ENCODE measurements around the gene AKAP8L.

AKAP8L gene

GRCh38 chr19:15432629-15433518 is 14.1 kb upstream of the AKAP8L start:
- DNase-seq, result peak; percentile 96

DNA sequence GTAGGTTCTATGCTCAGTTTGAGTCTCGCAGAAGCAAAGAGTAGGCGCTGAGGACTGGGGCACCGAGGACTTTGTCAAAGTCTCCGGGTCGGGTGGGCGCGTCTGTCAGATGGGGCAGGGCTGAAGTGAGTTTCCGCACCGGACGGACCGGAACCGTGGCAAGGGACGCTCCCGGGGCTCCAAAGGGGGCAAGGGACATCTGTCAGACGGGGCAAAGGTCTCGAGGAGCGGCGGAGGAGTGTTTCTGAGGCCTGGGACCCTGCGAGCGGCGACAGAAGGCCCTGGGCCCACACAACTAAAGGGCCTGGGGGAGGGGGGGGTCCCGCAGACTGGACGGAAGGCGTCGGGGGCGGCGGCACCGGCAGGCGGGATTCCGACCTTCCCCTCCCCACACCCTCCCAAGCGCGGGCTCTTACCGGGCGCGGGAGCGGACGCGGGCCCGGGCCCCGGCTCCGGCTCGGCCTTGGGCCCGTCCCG is 13.3 kb upstream of the AKAP8L start:
- peak; percentile 21 for DNase-seq

- no peak for DNase-seq
Observed at GRCh38 chr19:15431396-15432017, 12.7 kb upstream of the AKAP8L start.

- no peak for DNase-seq
Observed at GRCh38 chr19:15430526-15431120, 11.8 kb upstream of the AKAP8L start.

- DNase-seq, result no peak
Observed at GRCh38 chr19:15429825-15430467, 11.2 kb upstream of the AKAP8L start.

DNA sequence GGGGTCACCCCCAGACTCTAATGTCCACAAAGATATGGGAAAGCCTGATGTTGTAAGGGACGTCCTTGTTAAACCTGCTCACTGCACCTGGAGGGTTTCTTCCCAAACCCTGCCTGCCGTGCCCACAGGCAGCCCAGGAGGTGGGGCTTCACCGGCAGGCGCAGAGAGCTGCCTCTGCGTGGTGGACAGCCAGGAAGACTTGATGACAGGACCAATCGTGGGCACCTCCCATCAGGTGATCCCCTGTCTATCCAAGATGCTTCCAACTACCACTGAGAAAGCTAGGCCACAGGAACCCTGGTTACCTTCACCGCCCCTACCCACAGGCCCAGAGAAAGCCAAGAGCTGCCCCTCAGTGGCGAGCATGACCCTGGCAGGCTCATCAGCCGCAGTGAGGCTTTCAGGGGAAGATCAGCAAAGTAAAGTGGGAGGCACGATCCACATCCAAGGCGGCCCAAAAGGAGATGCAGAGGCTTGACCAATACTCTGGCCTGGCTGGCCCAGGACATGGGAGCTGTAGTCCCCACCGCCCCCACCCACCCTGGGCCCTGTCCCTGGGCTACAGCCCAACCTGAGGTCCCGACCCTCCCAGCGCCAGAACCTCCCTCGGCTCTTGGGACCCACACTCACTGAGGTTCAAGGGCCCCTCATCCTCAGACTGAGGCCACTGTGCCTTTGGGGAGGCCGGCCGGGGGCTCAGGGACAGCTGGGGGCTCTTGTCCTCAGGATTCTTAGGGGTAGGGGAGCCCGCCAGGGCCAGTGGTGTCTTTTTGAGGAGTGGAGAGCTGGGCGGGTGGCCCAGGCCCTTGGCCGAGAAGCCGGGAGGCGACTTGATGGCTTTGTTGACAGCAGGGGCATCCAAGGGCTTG is 10.4 kb upstream of the AKAP8L start:
- DNase-seq, result no peak

GRCh38 chr19:15427991-15428471 is 9.2 kb upstream of the AKAP8L start:
- no peak for DNase-seq

DNA sequence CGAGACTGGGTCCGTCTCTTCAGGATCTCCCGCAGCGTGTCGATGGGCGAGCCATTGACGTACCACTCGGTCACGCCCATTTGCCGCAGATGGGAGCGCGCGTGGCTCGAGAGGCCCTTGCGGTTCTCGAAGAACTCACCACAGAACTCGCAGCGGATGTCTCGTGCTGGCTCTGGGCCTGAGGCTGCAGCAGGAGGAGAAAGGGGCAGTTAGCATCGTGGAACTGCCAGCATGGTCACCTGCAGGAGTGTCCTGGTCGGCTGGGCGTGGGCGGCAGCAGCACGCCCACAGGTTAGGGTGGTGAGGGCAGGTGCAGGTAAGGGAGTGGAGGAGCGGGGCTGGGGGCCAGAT is 8.5 kb upstream of the AKAP8L start:
- no peak for DNase-seq

DNA sequence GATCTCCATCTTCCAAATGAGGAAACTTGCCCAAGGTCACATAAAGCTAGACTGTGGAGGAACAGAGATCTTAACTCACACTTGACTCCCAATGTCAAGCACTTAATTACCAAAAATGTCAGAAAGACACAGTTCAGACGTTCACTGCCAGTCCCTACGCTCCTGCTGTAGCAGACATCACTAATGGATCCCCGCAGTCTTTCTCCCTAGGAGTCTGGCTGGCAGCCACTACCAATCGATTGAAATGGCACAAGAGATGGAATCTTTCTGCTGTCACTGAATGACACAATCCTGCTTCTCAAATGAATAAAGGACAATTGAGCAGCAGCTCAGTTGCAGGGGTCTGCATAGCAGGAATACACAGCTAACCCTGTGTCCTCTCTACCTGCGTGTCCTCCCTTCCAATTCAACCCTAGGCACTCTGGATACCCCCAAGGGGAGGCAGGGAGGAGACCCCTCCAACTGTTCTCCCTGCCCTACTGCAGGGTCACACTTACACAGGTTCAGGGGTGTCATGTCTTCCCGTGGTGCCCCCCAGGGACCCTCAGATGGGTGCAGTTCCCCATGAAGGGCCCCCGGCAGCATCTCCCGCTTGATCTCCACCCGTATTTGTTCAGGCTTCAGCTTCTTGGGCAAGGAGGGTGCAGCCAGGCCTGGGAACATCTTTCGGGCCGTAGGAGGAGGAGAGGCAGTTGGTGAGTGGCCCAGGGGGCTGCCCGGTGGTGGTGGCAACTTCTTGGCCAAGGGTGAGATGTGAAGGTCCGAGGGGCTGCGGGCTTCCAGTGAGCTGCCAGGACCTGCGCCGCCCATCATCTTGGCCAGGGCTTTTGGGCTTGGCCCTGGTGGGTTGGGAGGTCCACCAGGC is 7.9 kb upstream of the AKAP8L start:
- DNase-seq, result no peak

DNA sequence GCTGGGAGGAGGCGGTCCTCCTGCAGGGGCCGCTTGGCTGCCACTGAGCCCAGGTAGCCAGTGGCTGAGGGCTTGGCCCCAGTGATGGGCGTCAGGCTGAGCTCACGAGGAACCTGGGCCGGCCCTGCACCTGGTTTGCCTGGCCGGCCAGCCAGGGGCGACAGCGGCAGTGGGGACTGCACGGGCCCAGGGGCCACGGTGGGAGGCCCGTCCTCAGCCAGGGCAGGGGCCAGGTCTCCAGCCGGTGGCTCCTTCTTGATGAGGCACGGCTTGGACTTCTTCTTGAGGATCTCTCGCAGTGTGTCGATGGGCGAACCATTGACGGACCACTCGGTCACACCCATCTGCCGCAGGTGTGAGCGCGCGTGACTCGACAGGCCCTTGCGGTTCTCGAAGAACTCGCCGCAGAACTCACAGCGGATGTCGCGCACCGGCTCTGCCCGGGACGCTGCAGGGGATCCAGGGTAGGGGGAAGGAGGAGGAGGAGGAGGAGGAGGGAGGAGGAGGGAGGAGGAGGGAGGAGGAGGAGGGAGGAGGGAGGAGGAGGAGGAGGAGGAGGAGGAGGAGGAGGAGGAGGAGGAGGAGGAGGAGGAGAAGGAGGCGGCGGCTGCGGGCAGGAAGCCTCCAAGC is 6.6 kb upstream of the AKAP8L start:
- DNase-seq, result no peak

DNA sequence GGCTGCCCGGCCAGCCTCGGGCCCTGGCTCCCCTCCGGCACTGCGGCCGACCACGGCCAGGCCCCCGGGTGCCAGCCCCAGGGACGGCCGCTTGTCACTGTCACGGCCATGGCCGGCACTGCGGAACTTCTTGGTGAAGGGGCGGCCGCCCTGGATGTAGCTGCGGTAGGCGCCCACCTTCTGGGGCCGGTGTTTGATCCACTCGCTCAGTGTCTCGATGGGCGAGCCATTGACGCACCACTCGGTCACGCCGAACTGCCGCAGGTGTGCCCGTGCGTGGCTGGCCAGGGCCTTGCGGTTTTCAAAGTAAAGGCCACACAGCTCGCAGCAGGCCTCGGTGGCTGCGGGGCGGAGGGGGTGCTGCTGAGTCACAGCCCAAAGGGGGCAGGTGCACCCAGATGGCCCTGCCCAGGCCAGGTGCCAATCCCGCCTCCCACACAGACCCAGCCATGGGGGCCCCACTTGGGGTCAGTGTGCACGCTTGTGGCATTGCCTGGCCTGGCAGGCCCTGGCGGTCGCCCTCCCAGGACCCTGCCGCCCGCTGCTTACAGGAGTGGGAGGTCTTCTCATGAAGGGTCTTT is 6.0 kb upstream of the AKAP8L start:
- no peak for DNase-seq

- no peak for DNase-seq
Observed at GRCh38 chr19:15424121-15424520, 5.3 kb upstream of the AKAP8L start.

DNA sequence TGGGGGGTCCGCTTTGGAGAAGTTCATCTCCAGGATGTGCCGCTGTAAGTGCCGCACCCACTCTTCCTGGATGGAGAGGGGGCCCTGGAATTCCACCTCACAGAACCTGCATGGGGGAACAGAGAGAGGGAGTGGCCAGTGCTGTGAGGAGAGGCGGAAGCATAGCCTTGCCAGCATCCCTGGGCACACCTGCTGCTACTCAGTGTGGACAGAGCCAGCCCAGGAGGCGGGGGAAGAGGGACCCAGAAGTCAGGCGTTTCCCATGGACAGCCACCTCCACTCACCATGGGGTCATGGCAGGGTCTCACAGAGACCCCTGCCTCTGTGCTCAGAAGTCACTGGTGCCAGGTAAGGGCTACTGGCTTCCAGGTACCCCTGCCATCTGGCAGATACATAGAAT is 4.3 kb upstream of the AKAP8L start:
- no peak for DNase-seq

GRCh38 chr19:15422296-15423075 is 3.7 kb upstream of the AKAP8L start:
- DNase-seq, result no peak

DNA sequence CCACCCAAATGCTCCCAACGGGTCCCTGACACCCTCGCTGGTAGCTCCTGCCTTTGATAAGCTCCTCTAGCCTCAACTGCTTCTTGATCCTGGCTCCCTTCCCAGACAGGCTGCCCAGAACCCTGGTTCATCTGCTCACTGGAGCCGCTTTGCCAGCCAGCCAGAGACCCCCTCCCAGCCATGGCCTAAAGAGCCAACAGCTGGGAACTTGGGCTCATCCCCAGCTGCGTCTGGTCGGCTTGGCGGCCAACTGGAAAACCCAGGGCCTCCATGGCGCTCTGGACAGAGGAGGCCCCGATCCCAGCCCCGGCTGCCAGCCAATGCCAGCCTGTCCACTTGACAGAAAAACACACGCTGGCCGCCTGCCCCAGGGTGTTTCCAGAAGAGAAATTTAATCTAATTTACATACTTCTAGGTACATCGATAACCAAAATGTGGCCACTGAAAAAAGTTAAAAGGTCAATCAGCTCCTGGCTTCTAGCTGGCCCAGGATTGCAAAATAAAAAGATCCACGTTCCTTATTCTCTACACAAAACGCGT is 3.0 kb upstream of the AKAP8L start:
- peak; percentile 14 for DNase-seq

DNA sequence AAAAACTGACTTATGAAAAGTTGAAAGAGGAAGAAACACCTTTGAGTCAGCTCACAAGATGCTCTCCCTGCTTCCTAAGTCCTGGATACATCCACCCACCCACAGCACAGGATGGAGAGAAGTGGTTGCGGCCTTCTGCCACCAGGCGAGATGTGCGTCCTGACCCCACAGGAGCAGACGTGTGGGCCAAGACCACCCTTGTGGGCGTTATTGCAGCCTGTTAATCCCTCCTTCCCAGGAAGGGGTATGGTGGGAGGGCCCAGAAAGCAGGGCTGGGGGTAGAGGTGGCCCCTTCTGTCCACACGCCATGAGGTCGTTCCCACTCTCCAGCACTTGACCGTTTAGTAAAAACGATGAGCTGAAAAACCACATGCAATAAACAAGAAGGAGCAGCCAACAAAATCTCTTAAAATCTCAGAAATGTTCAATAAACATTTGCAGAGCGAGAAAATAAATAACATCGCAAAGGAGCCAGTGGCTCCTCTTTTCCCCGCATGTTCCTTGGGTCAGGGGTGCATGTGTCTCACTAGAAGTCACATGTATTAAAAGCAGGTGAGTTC is 2.4 kb upstream of the AKAP8L start:
- DNase-seq, result no peak

- no peak for DNase-seq
Observed at GRCh38 chr19:15419413-15420025, 731 bp upstream of the AKAP8L start.

DNA sequence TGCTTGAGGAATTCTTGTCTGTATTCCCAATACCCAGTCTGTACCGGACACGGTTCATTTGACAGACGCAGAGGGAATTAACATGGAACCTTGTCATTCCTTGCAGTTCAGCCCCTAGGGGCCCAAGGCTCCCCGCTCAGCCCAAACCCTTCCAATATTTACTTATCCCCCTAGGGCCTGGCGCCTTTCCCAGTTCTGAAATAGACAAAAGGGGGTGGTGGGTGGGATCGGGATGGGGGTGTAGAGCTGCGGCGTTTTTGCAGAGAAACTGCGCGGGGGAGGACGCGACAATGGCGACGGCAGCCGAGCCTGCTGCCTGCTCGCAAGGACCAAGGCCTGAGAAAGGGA is 583 bp downstream of the AKAP8L start:
- DNase-seq, result peak; percentile 71

- peak; percentile 33 for DNase-seq
Observed at GRCh38 chr19:15417699-15418098, 1.1 kb downstream of the AKAP8L start.

All from eye (tissue), 1 donor.